DND-41 (cell line): ENCODE data around the gene PCNT.

Source experiments
- CTCF ChIP-seq: IDR thresholded peaks from 2 replicates; pipeline ENCODE4 v1.5.1; 2012; ENCODE audit warnings: borderline replicate concordance, low read length, moderate library complexity, mild to moderate bottlenecking; ENCODE audit not compliant: poor library complexity, severe bottlenecking; ENCODE audit errors: extremely low read depth
- EZH2 ChIP-seq: IDR thresholded peaks from 3 replicates; pipeline ENCODE4 v1.6.1; 2012; ENCODE audit warnings: borderline replicate concordance, low read depth, mild to moderate bottlenecking, moderate library complexity, low read length, inconsistent platforms; ENCODE audit not compliant: severe bottlenecking

GRCh38 chr21:46482225-46482845 lies 158.4 kb downstream of the PCNT start:
- TF ChIP-seq CTCF (no peak), EZH2 (no peak)
